ENCODE measurements around the gene PRAMEF18. TPM values are rescaled to one million over a fixed set of nuclear protein-coding genes. Genes with fewer than 3 reads are reported as not detected.
"Not testable (repeated sequence)": the region's sequence is repeated elsewhere in the genome, so short reads cannot be mapped to it uniquely, and the experiment has no call there.

PRAMEF18 gene
- total RNA-seq, 2 experiments from 2014 or later: not detected

DNA sequence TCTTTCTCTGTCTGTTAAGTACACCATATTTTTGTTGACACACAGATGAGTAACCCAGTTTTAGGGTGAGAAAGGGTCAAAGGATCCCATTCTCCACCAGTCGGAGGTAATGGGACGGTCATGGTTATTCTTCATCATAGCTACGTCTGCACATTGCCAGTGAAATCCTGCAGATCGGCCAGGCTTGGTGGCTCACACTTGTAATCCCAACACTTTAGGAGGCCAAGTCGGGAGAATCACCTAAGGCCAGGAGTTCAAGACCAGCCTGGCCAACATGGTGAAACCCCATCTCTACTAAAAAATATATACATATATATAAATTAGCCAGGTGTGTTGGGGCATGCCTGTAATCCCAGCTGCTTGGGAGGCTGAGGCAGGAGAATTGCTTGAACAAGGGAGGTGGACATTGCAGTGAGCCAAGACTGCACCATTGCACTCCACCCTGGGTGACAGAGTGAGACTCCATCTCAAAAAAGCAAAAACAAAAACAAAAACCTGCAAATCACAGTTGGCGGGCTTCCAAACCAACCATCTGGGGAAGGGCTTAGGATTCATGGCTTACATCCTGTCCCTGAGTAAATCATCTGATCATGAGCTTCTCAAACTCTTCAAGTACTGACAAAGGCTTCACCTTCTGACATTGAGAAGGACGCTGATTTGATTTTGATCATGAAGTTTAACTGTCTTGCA is 5.3 kb upstream of the PRAMEF18 start:
- H3K36me3 Mint-ChIP-seq (ENCODE audit: low read depth); H3K9me3 Mint-ChIP-seq; ATAC-seq; H3K4me1 Mint-ChIP-seq (ENCODE audit: low read depth); DNase-seq; H3K27me3 Mint-ChIP-seq; H3K4me3 Mint-ChIP-seq; CTCF ChIA-PET; intact Hi-C loops (cut with micrococcal nuclease); POLR2A ChIA-PET; H3K27ac Mint-ChIP-seq: not testable (repeated sequence)

- intact Hi-C loops (cut with micrococcal nuclease); DNase-seq; H3K27me3 Mint-ChIP-seq; ATAC-seq; H3K4me1 Mint-ChIP-seq (ENCODE audit: low read depth); CTCF ChIA-PET; H3K36me3 Mint-ChIP-seq (ENCODE audit: low read depth); H3K4me3 Mint-ChIP-seq; POLR2A ChIA-PET; H3K9me3 Mint-ChIP-seq; H3K27ac Mint-ChIP-seq: not testable (repeated sequence)
Observed at GRCh38 chr1:13230601-13231000, 4.6 kb upstream of the PRAMEF18 start.

DNA sequence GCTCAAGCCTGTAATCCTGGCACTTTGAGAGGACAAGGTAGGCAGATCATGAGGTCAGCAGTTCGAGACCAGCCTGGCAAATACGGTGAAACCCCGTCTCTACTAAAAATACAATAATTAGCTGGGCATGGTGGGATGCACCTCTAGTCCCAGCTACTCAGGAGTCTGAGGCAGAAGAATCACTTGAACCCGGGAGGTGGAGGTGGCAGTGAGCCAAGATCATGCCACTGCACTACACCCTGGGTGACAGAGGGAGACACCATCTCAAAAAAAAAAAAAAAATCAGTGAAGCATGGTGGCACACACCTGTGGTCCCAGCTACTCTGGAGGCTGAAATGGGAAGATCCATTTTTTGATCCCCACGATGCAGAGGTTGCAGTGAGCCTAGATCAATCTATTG is 4.1 kb upstream of the PRAMEF18 start:
- H3K4me3 Mint-ChIP-seq, POLR2A ChIA-PET, CTCF ChIA-PET: not testable (repeated sequence)

DNA sequence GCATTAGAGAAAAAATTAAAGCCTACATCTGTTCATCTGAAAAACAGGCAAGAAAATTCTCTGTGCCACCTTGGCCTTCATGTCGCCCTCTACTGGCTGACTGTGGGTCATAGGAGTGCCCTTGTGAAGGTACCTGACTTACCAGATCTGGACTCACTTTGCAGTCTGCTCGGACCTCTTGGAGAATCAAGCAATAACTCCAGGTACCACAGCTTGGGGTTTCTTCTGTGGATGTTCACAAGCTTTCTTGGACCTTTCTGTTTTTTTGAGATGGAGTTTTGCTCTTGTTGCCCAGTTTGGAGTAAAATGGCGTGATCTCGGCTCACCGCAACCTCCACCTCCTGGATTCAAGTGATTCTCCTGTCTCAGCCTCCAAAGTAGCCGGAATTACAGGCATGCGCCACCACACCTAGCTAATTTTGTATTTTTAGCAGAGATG is 2.4 kb upstream of the PRAMEF18 start:
- ATAC-seq: no peak
- ChIA-PET POLR2A (no interaction called here), CTCF (no interaction called here)
- Mint-ChIP-seq H3K4me1 (ENCODE audit: low read depth) (no peaks in the 10 kb centered on the region), H3K9me3 (no peaks in the 10 kb centered on the region), H3K4me3 (no peak overlapping the region), H3K27ac (no peak overlapping the region), H3K36me3 (ENCODE audit: low read depth) (no peaks in the 10 kb centered on the region), H3K27me3 (peaks cover 4% of the 10 kb centered on the region)
- intact Hi-C loops (cut with micrococcal nuclease): no loop called here
- peak; percentile 64 for TF ChIP-seq CTCF (IDR thresholded peaks at IDR 0.05)
- peak; percentile 70 for DNase-seq

More for the DNA sequence above, 4.1 kb upstream of the PRAMEF18 start:
- H3K27ac Mint-ChIP-seq; H3K27me3 Mint-ChIP-seq; DNase-seq; H3K4me1 Mint-ChIP-seq (ENCODE audit: low read depth); intact Hi-C loops (cut with micrococcal nuclease); ATAC-seq; H3K36me3 Mint-ChIP-seq (ENCODE audit: low read depth); H3K9me3 Mint-ChIP-seq: not testable (repeated sequence)

GRCh38 chr1:13227271-13228055 is 1.5 kb upstream of the PRAMEF18 start:
- CTCF ChIA-PET; H3K36me3 Mint-ChIP-seq (ENCODE audit: low read depth); ATAC-seq; POLR2A ChIA-PET; H3K27ac Mint-ChIP-seq; H3K9me3 Mint-ChIP-seq; intact Hi-C loops (cut with micrococcal nuclease); H3K4me1 Mint-ChIP-seq (ENCODE audit: low read depth); DNase-seq; H3K4me3 Mint-ChIP-seq; H3K27me3 Mint-ChIP-seq: not testable (repeated sequence)

DNA sequence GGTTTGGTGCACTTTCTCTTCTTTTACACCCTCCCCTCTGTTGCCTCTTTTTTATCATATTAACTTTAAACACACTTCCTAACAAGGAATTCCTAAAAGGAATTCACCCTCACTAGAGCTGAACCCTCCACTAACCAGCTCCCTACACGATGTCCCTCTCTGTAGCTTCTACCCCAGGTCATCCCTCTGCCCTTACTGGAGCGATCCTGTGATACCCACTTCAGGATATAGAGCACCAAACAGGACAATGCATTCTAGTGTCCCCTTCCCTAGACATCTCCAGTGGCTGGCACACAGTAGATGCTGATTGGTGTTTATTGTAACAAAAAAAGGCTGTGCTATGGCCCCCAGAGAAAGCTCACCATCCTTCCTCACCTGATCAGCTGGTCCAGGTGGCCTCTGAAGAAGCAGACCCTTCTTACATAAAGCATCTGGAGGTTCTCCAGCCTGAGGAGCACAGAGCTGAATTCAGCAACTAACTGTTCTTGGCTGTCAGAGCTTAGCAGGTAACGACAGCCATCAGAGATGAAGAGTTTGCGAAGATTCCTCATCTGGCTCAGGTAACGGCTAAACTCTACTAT is 1.4 kb downstream of the PRAMEF18 start:
- DNase-seq (no peak), ATAC-seq (no peak)
- Mint-ChIP-seq H3K9me3 (no peaks in the 10 kb centered on the region), H3K27ac (no peak overlapping the region), H3K27me3 (peaks cover 4% of the 10 kb centered on the region), H3K4me1 (ENCODE audit: low read depth) (no peaks in the 10 kb centered on the region), H3K36me3 (ENCODE audit: low read depth) (no peaks in the 10 kb centered on the region), H3K4me3 (no peak overlapping the region)
- ChIA-PET CTCF (no interaction called here), POLR2A (no interaction called here)
- intact Hi-C loops (cut with micrococcal nuclease): no loop called here
- TF ChIP-seq CTCF (IDR thresholded peaks at IDR 0.05): no peak

DNA sequence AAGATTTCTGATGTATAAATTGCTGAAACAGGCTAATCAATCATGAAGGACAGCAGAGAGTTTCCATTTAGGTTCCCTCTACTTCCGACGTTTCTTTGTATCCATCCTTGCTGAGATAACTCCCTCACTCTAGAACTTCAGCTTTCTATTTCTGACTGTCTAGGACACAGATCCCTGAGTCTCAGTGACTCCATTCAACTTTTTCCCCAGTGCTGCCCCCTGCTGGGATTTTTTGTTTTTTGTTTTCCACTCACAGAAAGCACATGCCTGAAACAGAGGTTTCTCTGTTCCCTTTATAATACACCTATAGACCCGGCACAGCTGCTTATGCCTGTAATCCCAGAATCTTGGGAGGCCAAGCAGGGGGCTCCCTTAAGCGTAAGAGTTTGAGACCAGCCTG is 3.2 kb downstream of the PRAMEF18 start:
- DNase-seq; H3K4me1 Mint-ChIP-seq (ENCODE audit: low read depth); ATAC-seq; H3K4me3 Mint-ChIP-seq; H3K27ac Mint-ChIP-seq; H3K27me3 Mint-ChIP-seq; POLR2A ChIA-PET; intact Hi-C loops (cut with micrococcal nuclease); CTCF ChIA-PET; H3K36me3 Mint-ChIP-seq (ENCODE audit: low read depth); H3K9me3 Mint-ChIP-seq: not testable (repeated sequence)

- H3K4me3 Mint-ChIP-seq; H3K36me3 Mint-ChIP-seq (ENCODE audit: low read depth); H3K9me3 Mint-ChIP-seq; DNase-seq; intact Hi-C loops (cut with micrococcal nuclease); POLR2A ChIA-PET; H3K4me1 Mint-ChIP-seq (ENCODE audit: low read depth); CTCF ChIA-PET; H3K27ac Mint-ChIP-seq; ATAC-seq; H3K27me3 Mint-ChIP-seq: not testable (repeated sequence)
Observed at GRCh38 chr1:13219203-13219602, 6.8 kb downstream of the PRAMEF18 start.

DNA sequence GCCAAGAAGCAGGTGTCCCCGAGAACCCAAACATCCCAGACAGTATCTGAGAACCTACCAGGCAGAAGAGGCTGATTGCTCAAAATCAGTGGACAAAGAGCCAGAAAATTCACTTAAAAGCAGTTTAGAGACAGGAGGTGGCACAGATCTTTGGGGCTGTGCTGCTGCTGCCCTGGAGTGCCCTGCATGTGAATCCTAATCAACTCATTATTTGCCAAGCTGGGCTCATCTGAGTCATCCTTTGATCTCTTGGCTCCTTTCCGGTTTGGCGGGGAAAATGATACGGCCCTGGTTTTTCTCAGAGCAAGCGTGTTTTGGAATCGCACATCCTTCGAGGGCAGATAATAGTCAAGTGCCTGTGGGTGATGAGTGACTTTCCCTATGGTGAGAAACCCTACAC is 9.3 kb downstream of the PRAMEF18 start:
- H3K36me3 Mint-ChIP-seq (ENCODE audit: low read depth); DNase-seq; CTCF ChIA-PET; H3K27ac Mint-ChIP-seq; intact Hi-C loops (cut with micrococcal nuclease); H3K9me3 Mint-ChIP-seq; H3K27me3 Mint-ChIP-seq; POLR2A ChIA-PET; H3K4me1 Mint-ChIP-seq (ENCODE audit: low read depth); H3K4me3 Mint-ChIP-seq; ATAC-seq: not testable (repeated sequence)

- intact Hi-C loops (cut with micrococcal nuclease); H3K27ac Mint-ChIP-seq; H3K9me3 Mint-ChIP-seq; CTCF ChIA-PET; H3K4me3 Mint-ChIP-seq; H3K27me3 Mint-ChIP-seq; H3K4me1 Mint-ChIP-seq (ENCODE audit: low read depth); POLR2A ChIA-PET; H3K36me3 Mint-ChIP-seq (ENCODE audit: low read depth); DNase-seq; ATAC-seq: not testable (repeated sequence)
Observed at GRCh38 chr1:13208712-13209111, 17.2 kb downstream of the PRAMEF18 start.

Data from activated CD8-positive, alpha-beta T cell treated with anti-CD3 and anti-CD28 coated beads for 36 hours (primary cell).